ENCODE data around the gene KNTC1. TPM values are rescaled to one million over a fixed set of nuclear protein-coding genes. Genes with fewer than 3 reads are reported as not detected.

Gene KNTC1
- total RNA-seq, 1 experiment from 2014 or later = 71.3 TPM

GRCh38 chr12:122513660-122514059, 13.4 kb upstream of the KNTC1 start:
- Mint-ChIP-seq H3K27ac (no peak overlapping the region; a peak in 1 of 7 replicates), H3K9me3 (no peaks in the 10 kb centered on the region), H3K4me3 (no peak overlapping the region), H3K27me3 (ENCODE audit: low read depth) (no peaks in the 10 kb centered on the region; the same call in 1 of the 2 replicates), H3K4me1 (no peaks in the 10 kb centered on the region), H3K36me3 (ENCODE audit: insufficient read depth in 1 of 3, low read depth in 3 of 3) (peaks cover 74 to 98% (median 93%) of the 10 kb centered on the region in 3 experiments; a peak in 6 of 7 replicates)
- Histone ChIP-seq H3K14ac (ENCODE audit: insufficient read depth, low read length) (no peak overlapping the region), H3K4me2 (ENCODE audit: insufficient read depth, insufficient read length, low read length) (no peak overlapping the region), H4K91ac (ENCODE audit: insufficient read length, low read depth, low read length) (no peak overlapping the region), H3K9me3 (ENCODE audit: control insufficient read depth, low read depth, low read length) (no peaks in the 10 kb centered on the region), H3K56ac (ENCODE audit: insufficient read length, low read depth, low read length) (no peak overlapping the region), H3K23ac (ENCODE audit: insufficient read length, low read depth, low read length) (no peak overlapping the region), H3K27me3 (ENCODE audit: insufficient read depth, low read length) (no peaks in the 10 kb centered on the region), H3K23me2 (ENCODE audit: insufficient read length, low read depth, low read length, poor library complexity, severe bottlenecking) (no peaks in the 10 kb centered on the region), H3K9ac (ENCODE audit: extremely low read depth, insufficient read length, low read length) (no peak overlapping the region), H3K27ac (ENCODE audit: insufficient read length, low read depth, low read length) (no peak overlapping the region), H3K4me1 (ENCODE audit: insufficient read depth, low read length) (no peaks in the 10 kb centered on the region), H2AFZ (ENCODE audit: low read length) (no peak overlapping the region), H2BK15ac (ENCODE audit: low read depth, low read length) (no peak overlapping the region), H4K20me1 (ENCODE audit: control insufficient read depth, insufficient read depth, insufficient read length) (no peaks in the 10 kb centered on the region), H2BK5ac (ENCODE audit: insufficient read length, low read length) (no peak overlapping the region), H3K4ac (ENCODE audit: low read depth, low read length) (no peak overlapping the region), H3K79me2 (ENCODE audit: insufficient read depth, low read length) (no peaks in the 10 kb centered on the region), H2BK120ac (ENCODE audit: low read depth, low read length, poor library complexity, severe bottlenecking) (no peak overlapping the region), H3K18ac (ENCODE audit: insufficient read length, low read depth, low read length) (no peak overlapping the region), H2BK20ac (ENCODE audit: low read depth, low read length, poor library complexity, severe bottlenecking) (no peak overlapping the region), H4K8ac (replicated peaks; ENCODE audit: insufficient read length, low read depth, low read length) (no peak overlapping the region), H2BK12ac (ENCODE audit: insufficient read length, low read depth, low read length) (no peak overlapping the region), H4K5ac (ENCODE audit: insufficient read length, low read depth, low read length) (no peak overlapping the region), H2AK5ac (ENCODE audit: insufficient read length, low read length) (no peak overlapping the region), H3T11ph (ENCODE audit: low read length) (no peak overlapping the region), H3K79me1 (ENCODE audit: insufficient read depth, low read depth, low read length, poor library complexity, severe bottlenecking) (no peaks in the 10 kb centered on the region)
- TF ChIP-seq, protein P1, sequence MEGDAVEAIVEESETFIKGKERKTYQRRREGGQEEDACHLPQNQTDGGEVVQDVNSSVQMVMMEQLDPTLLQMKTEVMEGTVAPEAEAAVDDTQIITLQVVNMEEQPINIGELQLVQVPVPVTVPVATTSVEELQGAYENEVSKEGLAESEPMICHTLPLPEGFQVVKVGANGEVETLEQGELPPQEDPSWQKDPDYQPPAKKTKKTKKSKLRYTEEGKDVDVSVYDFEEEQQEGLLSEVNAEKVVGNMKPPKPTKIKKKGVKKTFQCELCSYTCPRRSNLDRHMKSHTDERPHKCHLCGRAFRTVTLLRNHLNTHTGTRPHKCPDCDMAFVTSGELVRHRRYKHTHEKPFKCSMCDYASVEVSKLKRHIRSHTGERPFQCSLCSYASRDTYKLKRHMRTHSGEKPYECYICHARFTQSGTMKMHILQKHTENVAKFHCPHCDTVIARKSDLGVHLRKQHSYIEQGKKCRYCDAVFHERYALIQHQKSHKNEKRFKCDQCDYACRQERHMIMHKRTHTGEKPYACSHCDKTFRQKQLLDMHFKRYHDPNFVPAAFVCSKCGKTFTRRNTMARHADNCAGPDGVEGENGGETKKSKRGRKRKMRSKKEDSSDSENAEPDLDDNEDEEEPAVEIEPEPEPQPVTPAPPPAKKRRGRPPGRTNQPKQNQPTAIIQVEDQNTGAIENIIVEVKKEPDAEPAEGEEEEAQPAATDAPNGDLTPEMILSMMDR (conservative IDR thresholded peaks at IDR 0.05) = no peak
- WGBS (ENCODE audit: extremely low coverage, insufficient read length, low lambda C conversion rate) = no CpG with 5 or more reads among the region's 4 CpGs
- no peak for DNase-seq

All from H9 (cell line).